ENCODE results near the gene ZYX. TPM values are rescaled to one million over a fixed set of nuclear protein-coding genes. Genes with fewer than 3 reads are reported as not detected.
"Not testable (repeated sequence)": the region's sequence is repeated elsewhere in the genome, so short reads cannot be mapped to it uniquely, and the experiment has no call there.

ZYX gene
- total and polyA plus RNA-seq, 12 donors: 48.5 to 152 (median 74.6) TPM

DNA sequence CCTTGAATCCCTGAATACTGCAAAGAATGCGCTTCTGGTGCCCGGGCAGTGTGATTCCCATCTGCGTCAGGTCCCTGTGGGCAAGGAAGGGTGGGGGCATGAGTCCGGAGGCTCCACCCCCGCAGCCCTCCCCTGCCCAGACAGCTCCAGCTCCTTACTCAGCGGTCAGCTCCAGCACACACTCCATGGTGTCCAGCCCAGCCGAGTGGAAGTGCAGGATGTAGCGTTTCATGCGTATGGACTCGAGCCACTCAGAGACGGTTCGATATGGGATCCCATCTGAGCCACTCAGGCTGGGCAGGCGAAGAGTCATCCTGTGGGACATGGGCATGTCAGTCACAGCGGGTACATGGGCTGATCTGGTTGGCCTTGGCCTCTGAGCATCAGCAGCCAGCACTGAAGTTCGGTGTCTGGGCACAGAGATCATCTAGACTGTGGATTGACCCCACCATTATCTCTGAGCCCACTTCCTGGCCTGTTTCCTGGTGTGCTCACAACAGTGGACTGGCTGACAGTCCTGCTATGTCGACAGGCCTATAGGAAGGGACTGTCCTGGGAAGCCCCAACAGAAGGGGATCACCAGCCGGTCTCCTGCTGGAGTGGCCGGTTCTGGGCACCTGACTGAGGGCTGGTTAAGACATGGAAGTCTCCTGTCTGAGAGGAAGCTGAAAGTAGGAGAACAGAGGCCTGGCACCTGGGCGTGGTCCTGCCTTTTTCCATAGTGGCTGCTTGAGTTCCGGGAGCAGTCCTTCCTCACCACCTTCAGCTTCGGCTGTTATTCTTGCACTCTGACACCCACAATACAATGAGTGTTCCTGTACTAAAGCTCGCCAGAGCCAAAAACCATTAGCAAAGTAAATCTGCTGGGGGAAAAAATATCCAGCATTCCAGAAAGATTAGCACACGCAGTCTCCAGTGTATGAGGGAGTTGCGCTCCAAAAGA lies 10.6 kb downstream of the ZYX start:
- ATAC-seq: peak; percentile 65 to 79 (median 74)
- DNase-seq: peak; percentile 64 to 71
- TF ChIP-seq, protein P1, sequence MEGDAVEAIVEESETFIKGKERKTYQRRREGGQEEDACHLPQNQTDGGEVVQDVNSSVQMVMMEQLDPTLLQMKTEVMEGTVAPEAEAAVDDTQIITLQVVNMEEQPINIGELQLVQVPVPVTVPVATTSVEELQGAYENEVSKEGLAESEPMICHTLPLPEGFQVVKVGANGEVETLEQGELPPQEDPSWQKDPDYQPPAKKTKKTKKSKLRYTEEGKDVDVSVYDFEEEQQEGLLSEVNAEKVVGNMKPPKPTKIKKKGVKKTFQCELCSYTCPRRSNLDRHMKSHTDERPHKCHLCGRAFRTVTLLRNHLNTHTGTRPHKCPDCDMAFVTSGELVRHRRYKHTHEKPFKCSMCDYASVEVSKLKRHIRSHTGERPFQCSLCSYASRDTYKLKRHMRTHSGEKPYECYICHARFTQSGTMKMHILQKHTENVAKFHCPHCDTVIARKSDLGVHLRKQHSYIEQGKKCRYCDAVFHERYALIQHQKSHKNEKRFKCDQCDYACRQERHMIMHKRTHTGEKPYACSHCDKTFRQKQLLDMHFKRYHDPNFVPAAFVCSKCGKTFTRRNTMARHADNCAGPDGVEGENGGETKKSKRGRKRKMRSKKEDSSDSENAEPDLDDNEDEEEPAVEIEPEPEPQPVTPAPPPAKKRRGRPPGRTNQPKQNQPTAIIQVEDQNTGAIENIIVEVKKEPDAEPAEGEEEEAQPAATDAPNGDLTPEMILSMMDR (IDR thresholded peaks at IDR 0.05): no peak
- peaks cover 17 to 85% (median 73%) of the 10 kb centered on the region in 9 donors for H3K4me1 ChIP-seq
- H3K27me3 ChIP-seq: no peaks in the 10 kb centered on the region
- H3K27ac ChIP-seq: peak overlapping the region; percentile 69 to 95 (median 84)
- intact Hi-C loops (cut with DNase I): no loop called here
- no peaks in the 10 kb centered on the region for H3K9me3 ChIP-seq
- WGBS, 2 donors: 42 to 53% methylated on average over 24 of the region's 24 CpGs
- H3K4me3 ChIP-seq: peak overlapping the region in 1 of 10 donors; percentile 22
- H3K36me3 ChIP-seq: peaks cover 0 to 64% (median 25%) of the 10 kb centered on the region in 9 donors

DNA sequence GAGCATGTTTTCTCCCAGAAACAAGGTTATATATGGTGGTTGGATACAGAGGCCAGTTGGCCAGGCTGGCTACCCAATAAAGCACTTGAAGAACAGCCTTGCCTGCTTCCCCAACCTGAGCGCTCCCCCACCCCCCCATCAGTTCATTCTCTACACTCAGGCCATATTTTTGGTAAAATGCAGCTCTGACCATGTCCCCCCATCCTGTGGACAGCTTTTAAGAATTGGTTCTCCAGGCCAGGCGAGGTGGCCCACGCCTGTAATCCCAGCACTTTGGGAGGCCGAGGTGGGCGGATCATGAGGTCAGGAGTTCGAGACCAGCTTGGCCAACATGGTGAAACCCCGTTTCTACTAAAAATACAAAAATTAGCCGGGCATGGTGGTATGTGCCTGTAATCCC lies 11.3 kb downstream of the ZYX start:
- Histone ChIP-seq H3K36me3 (peaks cover 0 to 57% (median 25%) of the 10 kb centered on the region in 9 donors), H3K4me1 (peaks cover 14 to 78% (median 66%) of the 10 kb centered on the region in 9 donors), H3K27ac (peak overlapping the region; percentile 69 to 95 (median 84))
- intact Hi-C loops (cut with DNase I); DNase-seq; H3K4me3 ChIP-seq; H3K27me3 ChIP-seq; ATAC-seq; H3K9me3 ChIP-seq: not testable (repeated sequence)
- 87 to 89% methylated on average over 8 of the region's 8 CpGs for WGBS, 2 donors

DNA sequence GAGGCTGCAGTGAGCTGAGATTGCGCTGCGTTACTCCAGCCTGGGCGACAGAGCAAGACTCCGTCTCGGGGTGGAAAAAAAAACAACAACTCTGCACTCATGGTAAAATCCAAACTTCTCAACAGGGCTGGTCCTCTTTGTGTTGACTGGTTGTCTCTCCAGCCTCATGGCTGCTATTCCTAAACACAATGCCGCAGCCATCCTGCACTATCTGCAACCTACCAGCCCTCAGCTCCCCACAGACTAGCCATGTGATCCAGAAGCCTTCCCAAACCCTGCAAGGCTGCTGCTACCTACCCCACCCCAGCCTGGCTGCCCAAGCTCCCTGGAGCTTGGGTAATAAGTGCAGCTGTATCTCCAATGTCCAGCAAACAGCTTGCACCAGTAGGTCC lies 11.7 kb downstream of the ZYX start:
- no peak for ATAC-seq

DNA sequence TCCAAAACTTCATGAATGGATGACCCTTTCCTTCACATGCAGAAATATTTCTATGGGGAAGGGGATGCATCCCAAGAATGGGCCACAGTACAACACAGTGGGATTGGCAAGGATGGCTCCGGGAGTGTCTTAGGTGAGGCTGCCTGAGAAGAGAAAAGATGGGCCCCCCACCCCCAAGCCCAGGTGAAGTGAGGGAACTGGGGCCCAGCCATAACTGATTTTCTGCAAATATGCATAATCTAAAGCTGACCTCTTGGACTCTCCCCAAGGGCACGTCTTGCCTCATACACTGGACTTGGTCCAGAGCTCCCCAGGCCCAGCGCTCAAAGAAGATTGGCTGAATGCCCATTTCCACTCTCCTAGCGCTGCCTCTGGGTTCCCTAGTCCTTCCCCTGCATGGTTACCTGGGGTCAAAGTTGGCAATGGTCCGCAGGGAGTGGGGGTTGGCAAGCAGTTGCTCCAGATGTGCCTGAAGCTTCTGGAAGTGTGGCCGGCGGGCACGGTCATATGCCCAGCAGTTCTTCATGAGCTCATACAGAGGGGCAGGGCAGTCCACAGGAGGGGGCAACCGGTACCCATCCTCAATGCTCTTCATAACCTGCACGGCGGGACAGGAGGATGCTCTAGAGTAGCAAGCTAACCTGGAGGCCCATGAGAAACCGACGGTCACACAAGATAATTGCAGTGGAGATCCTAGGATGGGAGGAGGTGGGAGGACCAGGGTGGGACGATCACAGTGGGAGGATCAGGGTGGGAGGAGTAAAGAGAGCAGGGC lies 12.3 kb downstream of the ZYX start:
- ATAC-seq: no peak

More for the DNA sequence above, 11.7 kb downstream of the ZYX start:
- Histone ChIP-seq H3K27ac (peak overlapping the region in 9 of 10 donors; percentile 72 to 95 (median 86)), H3K27me3 (no peaks in the 10 kb centered on the region), H3K4me1 (peaks cover 14 to 73% (median 62%) of the 10 kb centered on the region in 9 donors), H3K36me3 (peaks cover 0 to 52% (median 25%) of the 10 kb centered on the region in 9 donors), H3K4me3 (no peak overlapping the region), H3K9me3 (no peaks in the 10 kb centered on the region)
- WGBS, 2 donors: 85 to 91% methylated on average over 6 of the region's 6 CpGs
- intact Hi-C loops (cut with DNase I): no loop called here
- no peak for DNase-seq
- TF ChIP-seq, protein P1 (IDR thresholded peaks at IDR 0.05): no peak

More for the DNA sequence above, 12.3 kb downstream of the ZYX start:
- 75 to 79% methylated on average over 14 of the region's 14 CpGs for WGBS, 2 donors
- no peak for DNase-seq
- H3K27me3 ChIP-seq: no peaks in the 10 kb centered on the region
- peaks cover 14 to 67% (median 62%) of the 10 kb centered on the region in 9 donors for H3K4me1 ChIP-seq
- H3K36me3 ChIP-seq: peaks cover 0 to 47% (median 25%) of the 10 kb centered on the region in 9 donors
- intact Hi-C loops (cut with DNase I): no loop called here
- TF ChIP-seq, protein P1 (IDR thresholded peaks at IDR 0.05): no peak
- no peaks in the 10 kb centered on the region for H3K9me3 ChIP-seq
- H3K27ac ChIP-seq: peak overlapping the region in 3 of 10 donors; percentile 86 to 95 (median 88)
- no peak overlapping the region for H3K4me3 ChIP-seq
